Peyer's patch (tissue), 4 donors: ENCODE results near the gene HNRNPA1L2. TPM values are rescaled to one million over a fixed set of nuclear protein-coding genes. Genes with fewer than 3 reads are reported as not detected.
"Not testable (repeated sequence)": the region's sequence is repeated elsewhere in the genome, so short reads cannot be mapped to it uniquely, and the experiment has no call there.

Source experiments
- DNase-seq, 3 donors: peaks; one replicate each; pipeline ENCODE4 v3.0.0-alpha.2; 2017 to 2019
- H3K27ac ChIP-seq, 4 donors: fragments of 200-600 bp; sonication (generic); one replicate each; pipeline ENCODE4 v1.5.1; 2016 to 2019
- H3K27me3 ChIP-seq, 2 donors: fragments of 200-600 bp; sonication (generic); one replicate each; pipeline ENCODE4 v1.5.1; 2019
- H3K36me3 ChIP-seq, 3 donors: fragments of 200-600 bp; sonication (generic); one replicate each; pipeline ENCODE4 v1.5.1; 2016 to 2019
- H3K4me1 ChIP-seq, 4 donors: fragments of 200-600 bp; sonication (generic); one replicate each; pipeline ENCODE4 v1.5.1; 2016 to 2019
- H3K4me3 ChIP-seq, 4 donors: fragments of 200-600 bp; sonication (generic); 1 replicate in 3 of 4; 2 replicates in 1 of 4; pipeline ENCODE4 v1.5.1; 2016 to 2019; ENCODE audit warnings: mild to moderate bottlenecking in 1 of 4
- H3K9me3 ChIP-seq, 4 donors: fragments of 200-600 bp; sonication (generic); one replicate each; pipeline ENCODE4 v1.5.1; 2016 to 2019; ENCODE audit warnings: mild to moderate bottlenecking in 1 of 4
- POLR2A ChIP-seq, 2 donors: fragments of 450-650 bp; IDR thresholded peaks; one replicate each; pipeline ENCODE4 v1.5.1; 2017; ENCODE audit warnings: antibody characterized with exemption in 2 of 2, mild to moderate bottlenecking in 2 of 2, moderate library complexity in 2 of 2
- total RNA-seq, 4 donors: library from RNA; depleted of rRNA; stranded (reverse); fragments of >200 nt; gene quantifications; one replicate each; pipeline ENCODE4 v1.1.0, GENCODE V29; 2016
- TF ChIP-seq, protein P1 (sequence below), 6 experiments: fragments of 450-650 bp in 4 of 6; fragments of 200-600 bp in 2 of 6; sonication (generic) in 1 of 6; IDR thresholded peaks; one replicate each; pipeline ENCODE4 v1.5.1; 2017 to 2019; ENCODE audit warnings: antibody characterized with exemption in 6 of 6, mild to moderate bottlenecking in 3 of 6, moderate library complexity in 1 of 6

Gene HNRNPA1L2
- total RNA-seq, 4 donors from 2014 or later = 2.8 to 23.9 (median 4.6) TPM

DNA sequence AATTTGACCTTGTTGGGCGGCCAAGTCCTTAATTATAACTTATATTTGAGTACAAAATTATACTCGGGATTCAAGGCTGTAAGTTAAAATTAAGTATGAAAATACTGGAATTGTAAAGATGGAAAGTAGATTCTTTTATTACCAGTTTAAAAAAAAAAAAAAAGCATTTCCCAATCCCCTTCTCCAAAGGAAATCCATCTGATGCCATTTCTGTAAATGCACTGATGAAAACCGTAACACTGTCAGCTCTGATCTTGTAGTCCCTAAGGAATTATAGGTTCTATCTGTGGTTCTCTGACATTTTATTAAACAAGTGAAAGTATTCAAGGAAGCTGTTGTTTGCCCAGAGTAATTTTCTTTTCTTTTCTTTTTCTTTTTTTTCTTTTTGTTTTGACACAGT is 41.6 kb upstream of the HNRNPA1L2 start:
- no peak for DNase-seq
- no peaks in the 10 kb centered on the region for H3K27me3 ChIP-seq
- peak overlapping the region in 2 of 4 donors; percentile 54 to 62 for H3K27ac ChIP-seq
- TF ChIP-seq, protein P1, sequence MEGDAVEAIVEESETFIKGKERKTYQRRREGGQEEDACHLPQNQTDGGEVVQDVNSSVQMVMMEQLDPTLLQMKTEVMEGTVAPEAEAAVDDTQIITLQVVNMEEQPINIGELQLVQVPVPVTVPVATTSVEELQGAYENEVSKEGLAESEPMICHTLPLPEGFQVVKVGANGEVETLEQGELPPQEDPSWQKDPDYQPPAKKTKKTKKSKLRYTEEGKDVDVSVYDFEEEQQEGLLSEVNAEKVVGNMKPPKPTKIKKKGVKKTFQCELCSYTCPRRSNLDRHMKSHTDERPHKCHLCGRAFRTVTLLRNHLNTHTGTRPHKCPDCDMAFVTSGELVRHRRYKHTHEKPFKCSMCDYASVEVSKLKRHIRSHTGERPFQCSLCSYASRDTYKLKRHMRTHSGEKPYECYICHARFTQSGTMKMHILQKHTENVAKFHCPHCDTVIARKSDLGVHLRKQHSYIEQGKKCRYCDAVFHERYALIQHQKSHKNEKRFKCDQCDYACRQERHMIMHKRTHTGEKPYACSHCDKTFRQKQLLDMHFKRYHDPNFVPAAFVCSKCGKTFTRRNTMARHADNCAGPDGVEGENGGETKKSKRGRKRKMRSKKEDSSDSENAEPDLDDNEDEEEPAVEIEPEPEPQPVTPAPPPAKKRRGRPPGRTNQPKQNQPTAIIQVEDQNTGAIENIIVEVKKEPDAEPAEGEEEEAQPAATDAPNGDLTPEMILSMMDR (IDR thresholded peaks at IDR 0.05) = no peak
- no peak for TF ChIP-seq POLR2A (IDR thresholded peaks at IDR 0.05)
- no peaks in the 10 kb centered on the region for H3K9me3 ChIP-seq
- no peaks in the 10 kb centered on the region for H3K36me3 ChIP-seq
- peak overlapping the region in 3 of 4 donors; percentile 48 to 67 (median 59) for H3K4me3 ChIP-seq
- H3K4me1 ChIP-seq = peaks cover 0 to 4% (median 0%) of the 10 kb centered on the region in 4 donors

DNA sequence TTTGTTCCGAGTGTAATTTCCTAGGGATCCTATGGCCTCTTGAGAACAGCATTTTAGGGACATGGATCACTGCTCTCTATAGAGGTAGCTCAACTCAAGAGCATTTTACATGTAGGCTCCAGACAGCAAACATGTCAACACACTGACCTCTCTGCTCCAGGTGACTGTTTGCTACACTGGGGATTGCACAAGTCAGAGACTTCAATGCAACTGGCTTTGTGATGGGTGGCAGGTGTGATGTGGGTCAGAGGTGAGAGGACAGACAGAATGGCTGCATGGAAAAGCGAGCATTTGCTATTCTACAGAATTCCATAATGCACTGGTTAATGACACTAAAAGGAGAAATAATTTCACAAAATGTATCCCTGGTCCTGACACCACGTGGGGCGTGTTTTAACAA is 38.9 kb upstream of the HNRNPA1L2 start:
- H3K9me3 ChIP-seq, DNase-seq, H3K27ac ChIP-seq, H3K4me1 ChIP-seq, H3K27me3 ChIP-seq, H3K36me3 ChIP-seq, H3K4me3 ChIP-seq: not testable (repeated sequence)

DNA sequence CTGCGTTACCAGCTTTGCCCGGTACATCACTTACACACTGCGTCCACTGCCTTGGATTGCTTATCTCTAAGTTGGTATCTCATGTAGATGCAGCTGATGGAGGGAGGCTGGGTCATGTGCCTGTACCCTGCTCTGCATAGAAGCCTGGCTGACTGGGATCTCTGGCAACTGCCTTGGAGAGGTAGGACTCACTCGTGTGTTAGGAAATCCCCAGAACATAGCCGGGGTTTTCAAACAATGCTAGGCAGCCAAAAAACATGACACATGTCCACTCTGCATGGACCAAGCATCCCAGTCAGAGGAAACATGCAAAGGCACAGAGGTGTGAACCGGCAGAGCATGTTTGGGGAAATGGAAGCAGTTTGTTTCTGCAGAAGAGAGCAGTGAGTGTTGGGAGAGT is 36.1 kb upstream of the HNRNPA1L2 start:
- H3K27ac ChIP-seq, H3K36me3 ChIP-seq, DNase-seq, H3K9me3 ChIP-seq, H3K27me3 ChIP-seq, H3K4me3 ChIP-seq, H3K4me1 ChIP-seq: not testable (repeated sequence)

DNA sequence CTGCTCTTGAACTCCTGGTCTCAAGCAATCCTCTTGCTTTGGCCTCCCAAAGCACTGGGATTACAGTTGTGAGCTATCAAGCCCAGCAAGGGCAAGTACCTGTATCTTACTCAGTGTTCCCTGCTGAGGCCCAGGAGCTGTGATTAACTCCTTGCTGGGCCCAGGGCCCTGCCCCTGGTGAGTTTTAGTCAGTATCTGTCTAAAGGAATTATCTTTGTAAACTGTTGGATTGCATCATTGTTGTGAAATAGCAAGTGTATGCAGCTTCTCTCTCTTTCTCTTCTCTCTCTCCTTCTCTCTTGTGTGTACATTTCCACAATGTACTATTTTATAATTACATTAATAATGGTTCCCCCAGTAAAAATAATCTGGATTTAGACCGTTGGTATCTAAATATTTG is 35.4 kb upstream of the HNRNPA1L2 start:
- H3K4me1 ChIP-seq, DNase-seq, H3K27ac ChIP-seq, H3K36me3 ChIP-seq, H3K9me3 ChIP-seq, H3K27me3 ChIP-seq, H3K4me3 ChIP-seq: not testable (repeated sequence)

DNA sequence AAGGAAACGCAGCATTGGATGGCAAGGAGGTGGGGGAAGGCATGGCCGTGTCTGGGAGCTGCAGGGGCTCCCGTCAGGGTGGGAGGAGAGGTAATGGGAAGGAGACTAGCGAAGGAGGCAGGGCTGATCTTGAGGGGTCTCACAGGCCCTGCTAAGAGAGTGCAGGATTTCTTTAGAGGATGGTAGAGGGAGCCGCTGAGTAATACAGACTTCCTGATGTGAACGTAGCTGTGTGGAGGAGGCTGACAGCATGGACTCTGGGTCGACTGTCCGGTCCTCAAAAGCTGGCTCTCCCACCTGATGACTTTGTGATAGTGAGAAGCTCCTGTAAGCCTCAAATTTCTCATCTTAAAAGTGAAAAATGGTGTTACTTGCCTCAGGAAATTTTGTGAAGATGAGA is 34.0 kb upstream of the HNRNPA1L2 start:
- DNase-seq, H3K27ac ChIP-seq, H3K4me3 ChIP-seq, H3K9me3 ChIP-seq, H3K36me3 ChIP-seq, H3K27me3 ChIP-seq, H3K4me1 ChIP-seq: not testable (repeated sequence)

DNA sequence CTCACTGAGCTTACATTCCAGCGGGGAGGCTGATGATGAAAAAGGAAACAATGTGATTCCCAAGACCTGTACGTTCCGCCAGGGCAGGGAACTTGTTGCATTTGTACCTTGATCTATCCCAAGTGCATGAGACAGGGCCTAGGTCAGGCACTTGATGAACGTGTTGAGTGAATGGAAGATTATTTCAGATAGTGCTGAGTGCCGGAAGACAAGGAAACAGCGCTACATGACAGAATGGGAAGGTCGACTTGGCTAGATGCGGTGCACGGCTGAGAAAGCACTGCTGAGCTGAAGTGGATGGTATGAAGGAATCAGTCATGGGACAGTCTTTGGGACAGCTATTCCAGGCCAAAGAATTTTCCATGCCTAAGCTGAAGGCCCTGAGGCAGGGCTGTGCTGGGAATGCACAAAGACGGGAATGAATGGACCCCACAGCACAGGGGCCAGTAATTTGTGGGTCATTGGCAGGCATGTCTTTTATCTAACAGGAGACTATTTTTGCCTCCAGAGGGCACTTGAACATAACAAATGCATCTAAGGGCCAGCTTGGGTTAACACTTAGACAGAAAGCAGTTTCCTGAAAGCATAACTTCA is 33.1 kb upstream of the HNRNPA1L2 start:
- TF ChIP-seq, protein P1 (IDR thresholded peaks at IDR 0.05) = peak in 5 of 6 experiments; percentile 13 to 65 (median 57)
- H3K27me3 ChIP-seq, H3K36me3 ChIP-seq, H3K4me3 ChIP-seq, H3K4me1 ChIP-seq, H3K27ac ChIP-seq, DNase-seq, H3K9me3 ChIP-seq: not testable (repeated sequence)

DNA sequence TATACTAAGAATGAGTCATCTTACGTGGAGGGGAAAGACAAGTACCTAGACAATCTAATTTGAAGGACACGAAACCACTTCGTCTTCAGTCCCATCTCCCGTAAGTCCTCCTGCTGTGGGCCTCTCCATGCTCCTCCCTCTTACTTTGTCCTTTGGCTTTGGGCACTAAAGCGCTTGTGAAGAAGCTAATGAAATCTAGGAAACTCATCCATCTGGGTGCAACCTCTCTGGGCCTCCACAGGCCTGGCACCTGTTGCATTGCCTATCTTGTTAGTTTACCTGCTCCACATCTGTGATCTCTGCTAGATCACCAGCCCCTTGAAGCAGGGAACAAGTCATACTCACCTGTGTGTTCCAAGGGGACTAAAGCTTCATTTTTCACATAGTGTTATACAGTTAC is 32.1 kb upstream of the HNRNPA1L2 start:
- not testable (repeated sequence) for H3K36me3 ChIP-seq, H3K4me3 ChIP-seq, H3K4me1 ChIP-seq, DNase-seq, H3K9me3 ChIP-seq, H3K27me3 ChIP-seq, H3K27ac ChIP-seq

DNA sequence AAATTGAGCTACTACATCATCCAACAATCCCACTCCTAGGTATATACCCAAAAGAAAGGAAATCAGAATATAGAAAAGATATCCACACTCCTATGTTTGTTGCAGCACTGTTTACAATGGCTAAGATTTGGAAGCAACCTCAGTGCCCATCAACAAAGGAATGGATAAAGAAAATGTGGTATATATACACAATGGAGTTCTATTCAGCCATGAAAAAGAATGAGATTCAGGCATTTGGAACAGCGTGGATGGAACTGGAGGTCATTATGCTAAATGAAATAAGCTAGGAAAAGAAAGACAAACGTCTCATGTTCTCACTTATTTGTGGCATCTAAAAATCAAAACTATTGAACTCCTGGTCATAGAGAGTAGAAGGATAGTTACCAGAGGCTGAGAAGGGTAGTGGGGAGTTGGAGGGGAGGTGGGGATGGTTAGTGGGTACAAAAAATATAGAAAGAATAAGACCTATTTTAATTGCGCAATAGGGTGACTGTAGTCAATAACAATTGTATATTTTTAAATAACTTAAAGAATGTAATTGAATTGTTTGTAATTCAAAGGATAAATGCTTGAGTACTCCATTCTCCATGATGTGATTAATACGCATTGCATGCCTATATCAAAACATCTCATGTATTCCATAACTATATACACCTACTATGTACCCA is 27.0 kb upstream of the HNRNPA1L2 start:
- Histone ChIP-seq H3K27me3 (no peaks in the 10 kb centered on the region), H3K36me3 (no peaks in the 10 kb centered on the region), H3K4me1 (peaks cover 0 to 10% (median 7%) of the 10 kb centered on the region in 4 donors), H3K9me3 (no peaks in the 10 kb centered on the region), H3K27ac (no peak overlapping the region), H3K4me3 (no peak overlapping the region)
- TF ChIP-seq, protein P1 (IDR thresholded peaks at IDR 0.05) = no peak
- TF ChIP-seq POLR2A (IDR thresholded peaks at IDR 0.05) = no peak
- DNase-seq = no peak
